ENCODE results near the gene TENM3. TPM values are rescaled to one million over a fixed set of nuclear protein-coding genes. Genes with fewer than 3 reads are reported as not detected.

The TENM3 gene
- total RNA-seq, 1 donor from 2014 or later: 11.0 TPM

DNA sequence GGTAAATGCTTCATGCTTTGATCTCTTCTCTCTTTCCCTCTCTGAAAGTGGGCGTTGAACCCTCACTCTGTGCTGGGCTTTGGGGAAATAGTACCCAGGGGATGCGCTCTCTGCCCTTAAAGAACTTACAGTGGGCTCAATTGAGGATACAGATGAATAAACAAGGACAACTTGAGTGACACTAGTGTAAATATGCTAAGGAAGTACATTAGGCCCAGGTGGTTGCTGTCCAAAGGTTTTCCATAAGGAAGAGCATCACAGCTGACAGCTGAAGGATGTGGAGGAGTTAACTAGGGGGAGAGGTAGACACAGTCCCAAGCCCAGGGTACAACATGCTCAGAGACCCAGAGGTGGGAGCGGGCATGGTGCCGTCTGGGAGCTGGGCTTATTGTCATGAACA, 49.4 kb downstream of the TENM3 start:
- intact Hi-C loops (cut with DNase I): no loop called here
- H3K27me3 ChIP-seq: no peaks in the 10 kb centered on the region
- H3K36me3 ChIP-seq: no peaks in the 10 kb centered on the region
- no peak for DNase-seq (ENCODE audit: extremely low spot score in 2 of 2)
- TF ChIP-seq POLR2AphosphoS5 (IDR thresholded peaks at IDR 0.05; ENCODE audit: insufficient read depth in 1 of 2, low read depth in 1 of 2) (no peak), POLR2A (IDR thresholded peaks at IDR 0.05) (no peak)
- TF ChIP-seq, protein P1, sequence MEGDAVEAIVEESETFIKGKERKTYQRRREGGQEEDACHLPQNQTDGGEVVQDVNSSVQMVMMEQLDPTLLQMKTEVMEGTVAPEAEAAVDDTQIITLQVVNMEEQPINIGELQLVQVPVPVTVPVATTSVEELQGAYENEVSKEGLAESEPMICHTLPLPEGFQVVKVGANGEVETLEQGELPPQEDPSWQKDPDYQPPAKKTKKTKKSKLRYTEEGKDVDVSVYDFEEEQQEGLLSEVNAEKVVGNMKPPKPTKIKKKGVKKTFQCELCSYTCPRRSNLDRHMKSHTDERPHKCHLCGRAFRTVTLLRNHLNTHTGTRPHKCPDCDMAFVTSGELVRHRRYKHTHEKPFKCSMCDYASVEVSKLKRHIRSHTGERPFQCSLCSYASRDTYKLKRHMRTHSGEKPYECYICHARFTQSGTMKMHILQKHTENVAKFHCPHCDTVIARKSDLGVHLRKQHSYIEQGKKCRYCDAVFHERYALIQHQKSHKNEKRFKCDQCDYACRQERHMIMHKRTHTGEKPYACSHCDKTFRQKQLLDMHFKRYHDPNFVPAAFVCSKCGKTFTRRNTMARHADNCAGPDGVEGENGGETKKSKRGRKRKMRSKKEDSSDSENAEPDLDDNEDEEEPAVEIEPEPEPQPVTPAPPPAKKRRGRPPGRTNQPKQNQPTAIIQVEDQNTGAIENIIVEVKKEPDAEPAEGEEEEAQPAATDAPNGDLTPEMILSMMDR (IDR thresholded peaks at IDR 0.05): no peak
- H3K27ac ChIP-seq: no peak overlapping the region
- no peak overlapping the region for H3K4me3 ChIP-seq
- no peaks in the 10 kb centered on the region for H3K4me1 ChIP-seq
- H3K9me3 ChIP-seq: no peaks in the 10 kb centered on the region

DNA sequence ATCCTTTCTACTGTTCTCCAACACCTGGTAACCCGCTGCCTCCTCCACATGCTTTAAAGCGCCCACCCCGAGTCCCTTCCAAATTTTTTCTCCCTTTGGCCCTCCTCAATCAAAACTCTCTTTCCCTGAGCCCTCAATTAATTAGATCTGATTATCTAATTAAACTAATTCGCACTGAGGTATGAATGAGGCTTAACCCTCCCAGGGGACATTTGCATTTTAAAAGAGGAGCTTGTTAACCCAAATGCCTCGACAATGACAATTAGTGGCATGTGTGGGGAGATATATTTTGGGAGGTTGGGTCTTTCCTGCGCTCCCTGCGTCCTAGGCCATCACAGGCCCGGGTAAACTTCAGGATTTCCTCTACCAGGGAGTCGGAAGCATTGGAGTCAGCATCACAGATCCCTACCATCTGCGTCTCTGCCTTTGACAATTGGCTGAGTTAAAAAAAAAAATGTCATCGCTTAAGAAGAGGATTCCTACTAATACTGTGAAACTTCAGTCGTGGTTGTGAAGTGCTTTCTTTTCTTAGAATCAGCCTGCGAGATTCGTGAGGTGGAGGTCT, 50.6 kb downstream of the TENM3 start:
- no peaks in the 10 kb centered on the region for H3K36me3 ChIP-seq
- no peak for DNase-seq (ENCODE audit: extremely low spot score in 2 of 2)
- H3K4me1 ChIP-seq: no peaks in the 10 kb centered on the region
- H3K27ac ChIP-seq: no peak overlapping the region
- H3K9me3 ChIP-seq: no peaks in the 10 kb centered on the region
- no peaks in the 10 kb centered on the region for H3K27me3 ChIP-seq
- no peak overlapping the region for H3K4me3 ChIP-seq
- TF ChIP-seq POLR2A (IDR thresholded peaks at IDR 0.05) (no peak), POLR2AphosphoS5 (IDR thresholded peaks at IDR 0.05; ENCODE audit: insufficient read depth in 1 of 2, low read depth in 1 of 2) (no peak)
- TF ChIP-seq, protein P1 (IDR thresholded peaks at IDR 0.05): no peak
- intact Hi-C loops (cut with DNase I): no loop called here

DNA sequence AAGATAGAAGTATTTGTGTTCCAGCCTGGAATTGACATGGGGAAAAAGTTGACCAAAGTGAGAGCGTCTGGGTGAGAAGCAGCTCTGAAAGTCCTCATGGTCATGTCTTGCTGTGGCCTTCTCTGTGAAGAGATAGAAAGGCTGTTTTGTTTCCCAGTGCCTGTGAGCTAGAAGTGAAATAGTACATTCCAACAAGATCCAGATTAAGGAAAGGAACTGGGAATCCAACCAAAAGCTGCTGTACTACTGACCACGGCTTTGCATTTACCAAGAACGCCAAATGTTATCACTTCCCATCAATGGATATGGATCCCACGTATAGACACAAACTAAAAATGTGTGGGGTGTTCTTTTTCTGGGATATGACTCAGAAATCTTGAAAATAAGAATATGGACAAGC, 51.2 kb downstream of the TENM3 start:
- no peak overlapping the region for H3K27ac ChIP-seq
- intact Hi-C loops (cut with DNase I): no loop called here
- no peaks in the 10 kb centered on the region for H3K36me3 ChIP-seq
- H3K27me3 ChIP-seq: no peaks in the 10 kb centered on the region
- DNase-seq (ENCODE audit: extremely low spot score in 2 of 2): no peak
- H3K4me3 ChIP-seq: no peak overlapping the region
- H3K9me3 ChIP-seq: no peaks in the 10 kb centered on the region
- TF ChIP-seq POLR2AphosphoS5 (IDR thresholded peaks at IDR 0.05; ENCODE audit: insufficient read depth in 1 of 2, low read depth in 1 of 2) (no peak), POLR2A (IDR thresholded peaks at IDR 0.05) (no peak)
- TF ChIP-seq, protein P1 (IDR thresholded peaks at IDR 0.05): no peak
- no peaks in the 10 kb centered on the region for H3K4me1 ChIP-seq

DNA sequence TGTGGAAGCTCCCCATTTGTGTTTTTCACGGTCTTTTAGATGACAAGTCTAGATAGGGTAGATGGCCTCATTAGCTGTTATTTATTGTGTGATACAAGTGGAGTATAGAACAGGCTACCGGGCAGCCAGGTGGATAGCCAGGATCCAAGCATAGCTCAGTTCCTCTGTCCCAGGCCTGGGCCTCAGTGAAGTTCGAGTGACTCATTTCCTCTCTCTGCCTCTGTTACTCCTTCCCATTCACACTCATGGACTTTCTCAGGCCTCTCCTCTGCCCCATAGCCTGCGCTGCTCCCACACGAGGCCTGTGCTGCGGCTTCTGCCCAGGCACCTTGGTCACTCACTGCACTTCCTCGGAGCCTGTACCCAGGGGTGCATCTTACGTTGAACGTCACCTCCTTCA, 54.5 kb downstream of the TENM3 start:
- no peak overlapping the region for H3K27ac ChIP-seq
- intact Hi-C loops (cut with DNase I): no loop called here
- H3K4me1 ChIP-seq: no peaks in the 10 kb centered on the region
- no peak overlapping the region for H3K4me3 ChIP-seq
- TF ChIP-seq, protein P1 (IDR thresholded peaks at IDR 0.05): no peak
- TF ChIP-seq POLR2A (IDR thresholded peaks at IDR 0.05): no peak
- no peak for TF ChIP-seq POLR2AphosphoS5 (IDR thresholded peaks at IDR 0.05; ENCODE audit: insufficient read depth in 1 of 2, low read depth in 1 of 2)
- no peak for DNase-seq (ENCODE audit: extremely low spot score in 2 of 2)
- no peaks in the 10 kb centered on the region for H3K27me3 ChIP-seq
- H3K36me3 ChIP-seq: no peaks in the 10 kb centered on the region
- no peaks in the 10 kb centered on the region for H3K9me3 ChIP-seq

DNA sequence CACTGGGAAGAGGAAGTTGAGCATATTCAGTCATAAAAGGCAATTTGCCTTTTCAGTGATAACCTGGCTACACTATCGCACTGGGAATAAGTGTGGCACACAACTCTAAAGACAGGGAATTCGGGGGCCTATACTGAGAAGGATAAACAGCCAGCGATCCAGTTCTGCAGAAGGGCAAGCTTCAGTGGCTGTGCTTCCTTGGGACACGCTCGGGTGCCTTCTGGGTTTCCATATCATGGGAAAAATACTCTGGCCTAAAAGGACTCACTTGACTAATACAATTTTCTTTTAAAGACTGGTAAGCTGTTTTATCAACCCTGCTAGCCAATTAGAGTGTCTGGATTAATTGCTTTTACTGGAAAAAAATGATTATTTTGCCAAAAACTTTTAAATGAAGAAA, 58.5 kb downstream of the TENM3 start:
- no peaks in the 10 kb centered on the region for H3K27me3 ChIP-seq
- no peaks in the 10 kb centered on the region for H3K4me1 ChIP-seq
- intact Hi-C loops (cut with DNase I): no loop called here
- no peak for DNase-seq (ENCODE audit: extremely low spot score in 2 of 2)
- H3K9me3 ChIP-seq: no peaks in the 10 kb centered on the region
- H3K27ac ChIP-seq: no peak overlapping the region
- no peaks in the 10 kb centered on the region for H3K36me3 ChIP-seq
- no peak overlapping the region for H3K4me3 ChIP-seq
- TF ChIP-seq POLR2AphosphoS5 (IDR thresholded peaks at IDR 0.05; ENCODE audit: insufficient read depth in 1 of 2, low read depth in 1 of 2) (no peak), POLR2A (IDR thresholded peaks at IDR 0.05) (no peak)
- TF ChIP-seq, protein P1 (IDR thresholded peaks at IDR 0.05): no peak

All from vagina (tissue), 2 donors.